Vein endothelial cell (primary cell): ENCODE data around the gene MUC15. TPM values are rescaled to one million over a fixed set of nuclear protein-coding genes. Genes with fewer than 3 reads are reported as not detected.

Experiments
- total RNA-seq: library from RNA; depleted of rRNA; stranded (reverse); fragments of >200 nt; gene quantifications from 2 replicates; pipeline ENCODE4 v1.2.3, GENCODE V29; 2012

Gene MUC15
- total RNA-seq, result not detected in 2 replicates

GRCh38 chr11:26571861-26572654, at the start of gene MUC15:
TSS of gene MUC15 (minus strand) at chr11:26572263. CDS start at chr11:26567094, 5,169 bp downstream.

Other genes with a start within 250 kb of the MUC15 start
- not detected in 2 replicates for gene ANO3, start 240.1 kb downstream of the MUC15 start, total RNA-seq
- gene SLC5A12, start 149.8 kb upstream of the MUC15 start, total RNA-seq, result not detected in 2 replicates